Peyer's patch (tissue), 4 donors: ENCODE data around the gene CBFB. TPM values are rescaled to one million over a fixed set of nuclear protein-coding genes. Genes with fewer than 3 reads are reported as not detected.
"Not testable (repeated sequence)": the region's sequence is repeated elsewhere in the genome, so short reads cannot be mapped to it uniquely, and the experiment has no call there.

Experiments
- DNase-seq, 3 donors: peaks; one replicate each; pipeline ENCODE4 v3.0.0-alpha.2; 2017 to 2019
- H3K27ac ChIP-seq, 4 donors: fragments of 200-600 bp; sonication (generic); one replicate each; pipeline ENCODE4 v1.5.1; 2016 to 2019
- H3K27me3 ChIP-seq, 2 donors: fragments of 200-600 bp; sonication (generic); one replicate each; pipeline ENCODE4 v1.5.1; 2019
- H3K36me3 ChIP-seq, 3 donors: fragments of 200-600 bp; sonication (generic); one replicate each; pipeline ENCODE4 v1.5.1; 2016 to 2019
- H3K4me1 ChIP-seq, 4 donors: fragments of 200-600 bp; sonication (generic); one replicate each; pipeline ENCODE4 v1.5.1; 2016 to 2019
- H3K4me3 ChIP-seq, 4 donors: fragments of 200-600 bp; sonication (generic); 1 replicate in 3 of 4; 2 replicates in 1 of 4; pipeline ENCODE4 v1.5.1; 2016 to 2019; ENCODE audit warnings: mild to moderate bottlenecking in 1 of 4
- H3K9me3 ChIP-seq, 4 donors: fragments of 200-600 bp; sonication (generic); one replicate each; pipeline ENCODE4 v1.5.1; 2016 to 2019; ENCODE audit warnings: mild to moderate bottlenecking in 1 of 4
- POLR2A ChIP-seq, 2 donors: fragments of 450-650 bp; IDR thresholded peaks; one replicate each; pipeline ENCODE4 v1.5.1; 2017; ENCODE audit warnings: antibody characterized with exemption in 2 of 2, mild to moderate bottlenecking in 2 of 2, moderate library complexity in 2 of 2
- total RNA-seq, 4 donors: library from RNA; depleted of rRNA; stranded (reverse); fragments of >200 nt; gene quantifications; one replicate each; pipeline ENCODE4 v1.1.0, GENCODE V29; 2016
- TF ChIP-seq, protein P1 (sequence below), 6 experiments: fragments of 450-650 bp in 4 of 6; fragments of 200-600 bp in 2 of 6; sonication (generic) in 1 of 6; IDR thresholded peaks; one replicate each; pipeline ENCODE4 v1.5.1; 2017 to 2019; ENCODE audit warnings: antibody characterized with exemption in 6 of 6, mild to moderate bottlenecking in 3 of 6, moderate library complexity in 1 of 6

Gene CBFB
- total RNA-seq, 4 donors from 2014 or later = 14.0 to 30.5 (median 26.6) TPM

DNA sequence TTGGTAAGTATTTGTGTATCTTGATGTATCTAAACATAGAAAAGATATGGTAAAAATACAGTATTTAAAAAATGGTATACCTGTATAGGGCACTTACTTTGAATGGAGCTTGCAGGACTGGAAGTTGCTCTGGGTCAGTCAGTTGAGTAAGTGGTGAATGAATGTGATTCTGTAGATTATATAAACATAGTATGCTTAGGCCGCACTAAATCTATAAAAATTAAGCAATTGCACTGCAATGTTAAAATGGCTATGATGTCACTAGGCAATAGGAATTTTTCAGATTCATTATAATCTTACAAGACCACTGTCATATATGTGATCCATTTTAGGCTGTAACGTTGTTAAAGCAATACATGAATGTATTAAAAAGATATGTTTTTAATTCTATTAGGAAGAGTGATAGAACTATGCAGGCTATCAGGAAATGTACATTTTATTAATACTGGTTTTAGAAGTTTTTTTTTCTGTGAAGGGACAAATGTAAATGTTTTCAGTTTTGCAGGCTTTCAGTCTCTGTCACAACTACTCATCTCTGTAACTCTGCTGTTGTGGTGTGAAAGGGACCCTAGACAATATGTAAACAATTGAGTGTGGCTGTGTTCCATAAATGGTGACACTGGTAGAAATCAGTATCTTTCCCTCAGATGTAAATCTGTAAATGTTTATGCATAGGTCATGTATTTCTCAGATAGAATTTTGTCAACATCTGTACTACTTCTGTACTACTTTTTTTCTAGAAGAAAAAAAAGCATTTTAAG lies 10.5 kb downstream of the CBFB start:
- no peaks in the 10 kb centered on the region for H3K27me3 ChIP-seq
- H3K36me3 ChIP-seq = peaks cover 0 to 20% (median 0%) of the 10 kb centered on the region in 3 donors
- H3K4me1 ChIP-seq = no peaks in the 10 kb centered on the region
- no peak for DNase-seq
- no peak for TF ChIP-seq POLR2A (IDR thresholded peaks at IDR 0.05)
- TF ChIP-seq, protein P1, sequence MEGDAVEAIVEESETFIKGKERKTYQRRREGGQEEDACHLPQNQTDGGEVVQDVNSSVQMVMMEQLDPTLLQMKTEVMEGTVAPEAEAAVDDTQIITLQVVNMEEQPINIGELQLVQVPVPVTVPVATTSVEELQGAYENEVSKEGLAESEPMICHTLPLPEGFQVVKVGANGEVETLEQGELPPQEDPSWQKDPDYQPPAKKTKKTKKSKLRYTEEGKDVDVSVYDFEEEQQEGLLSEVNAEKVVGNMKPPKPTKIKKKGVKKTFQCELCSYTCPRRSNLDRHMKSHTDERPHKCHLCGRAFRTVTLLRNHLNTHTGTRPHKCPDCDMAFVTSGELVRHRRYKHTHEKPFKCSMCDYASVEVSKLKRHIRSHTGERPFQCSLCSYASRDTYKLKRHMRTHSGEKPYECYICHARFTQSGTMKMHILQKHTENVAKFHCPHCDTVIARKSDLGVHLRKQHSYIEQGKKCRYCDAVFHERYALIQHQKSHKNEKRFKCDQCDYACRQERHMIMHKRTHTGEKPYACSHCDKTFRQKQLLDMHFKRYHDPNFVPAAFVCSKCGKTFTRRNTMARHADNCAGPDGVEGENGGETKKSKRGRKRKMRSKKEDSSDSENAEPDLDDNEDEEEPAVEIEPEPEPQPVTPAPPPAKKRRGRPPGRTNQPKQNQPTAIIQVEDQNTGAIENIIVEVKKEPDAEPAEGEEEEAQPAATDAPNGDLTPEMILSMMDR (IDR thresholded peaks at IDR 0.05) = no peak
- no peak overlapping the region for H3K27ac ChIP-seq
- no peak overlapping the region for H3K4me3 ChIP-seq
- no peaks in the 10 kb centered on the region for H3K9me3 ChIP-seq

GRCh38 chr16:67040166-67040565 lies 11.2 kb downstream of the CBFB start:
- Histone ChIP-seq H3K4me1 (no peaks in the 10 kb centered on the region), H3K27ac (no peak overlapping the region), H3K4me3 (no peak overlapping the region), H3K9me3 (no peaks in the 10 kb centered on the region), H3K36me3 (peaks cover 0 to 20% (median 0%) of the 10 kb centered on the region in 3 donors), H3K27me3 (no peaks in the 10 kb centered on the region)
- no peak for DNase-seq
- TF ChIP-seq, protein P1 (IDR thresholded peaks at IDR 0.05) = no peak
- TF ChIP-seq POLR2A (IDR thresholded peaks at IDR 0.05) = no peak

- DNase-seq = no peak
- Histone ChIP-seq H3K4me1 (no peaks in the 10 kb centered on the region), H3K27ac (no peak overlapping the region), H3K36me3 (peaks cover 0 to 20% (median 0%) of the 10 kb centered on the region in 3 donors), H3K4me3 (no peak overlapping the region), H3K9me3 (no peaks in the 10 kb centered on the region), H3K27me3 (no peaks in the 10 kb centered on the region)
- no peak for TF ChIP-seq POLR2A (IDR thresholded peaks at IDR 0.05)
- TF ChIP-seq, protein P1 (IDR thresholded peaks at IDR 0.05) = no peak
Measured at GRCh38 chr16:67040906-67041305, 12.0 kb downstream of the CBFB start.

DNA sequence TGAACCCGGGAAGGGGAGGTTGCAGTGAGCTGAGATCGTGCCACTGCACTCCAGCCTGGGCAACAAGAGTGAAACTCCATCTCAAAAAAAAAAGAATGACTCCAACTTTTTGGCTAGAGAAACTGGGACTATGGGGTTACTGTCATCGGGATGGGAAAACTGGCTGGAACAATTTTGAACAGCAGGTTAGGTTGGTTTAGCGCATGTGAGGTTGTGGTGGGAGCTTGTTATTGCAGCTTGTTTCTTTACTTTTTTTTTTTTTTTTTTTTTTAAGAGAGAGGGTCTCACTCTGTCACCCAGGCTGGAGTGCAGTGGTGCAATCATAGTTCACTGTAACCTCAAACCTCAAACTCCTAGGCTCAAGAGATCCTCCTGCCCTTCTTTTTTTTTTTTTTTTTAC lies 12.6 kb downstream of the CBFB start:
- DNase-seq, H3K9me3 ChIP-seq, H3K4me3 ChIP-seq, H3K27me3 ChIP-seq, H3K4me1 ChIP-seq, H3K27ac ChIP-seq: not testable (repeated sequence)
- H3K36me3 ChIP-seq = peaks cover 0 to 19% (median 0%) of the 10 kb centered on the region in 3 donors

- H3K36me3 ChIP-seq = peaks cover 0 to 8% (median 0%) of the 10 kb centered on the region in 3 donors
- H3K27ac ChIP-seq = no peak overlapping the region
- no peak for DNase-seq
- H3K9me3 ChIP-seq = no peaks in the 10 kb centered on the region
- no peaks in the 10 kb centered on the region for H3K4me1 ChIP-seq
- H3K27me3 ChIP-seq = no peaks in the 10 kb centered on the region
- no peak for TF ChIP-seq POLR2A (IDR thresholded peaks at IDR 0.05)
- TF ChIP-seq, protein P1 (IDR thresholded peaks at IDR 0.05) = no peak
- no peak overlapping the region for H3K4me3 ChIP-seq
Measured at GRCh38 chr16:67043420-67043819, 14.5 kb downstream of the CBFB start.

- Histone ChIP-seq H3K4me3 (no peak overlapping the region), H3K9me3 (no peaks in the 10 kb centered on the region)
- no peak for TF ChIP-seq POLR2A (IDR thresholded peaks at IDR 0.05)
- TF ChIP-seq, protein P1 (IDR thresholded peaks at IDR 0.05) = no peak
Measured at GRCh38 chr16:67050796-67051195, 21.8 kb downstream of the CBFB start.

More at GRCh38 chr16:67050796-67051195, 21.8 kb downstream of the CBFB start:
- no peak for DNase-seq
- H3K4me1 ChIP-seq = no peaks in the 10 kb centered on the region
- no peak overlapping the region for H3K27ac ChIP-seq
- peaks cover 0 to 3% (median 0%) of the 10 kb centered on the region in 3 donors for H3K36me3 ChIP-seq
- no peaks in the 10 kb centered on the region for H3K27me3 ChIP-seq
